PC-3 (cell line): ENCODE measurements around the gene CDCA4.

Experiments
- EZH2 ChIP-seq: fragments of 300-600 bp; sonication (generic); IDR thresholded peaks from one replicate; pipeline ENCODE4 v1.6.1; 2017; ENCODE audit warnings: antibody characterized with exemption, mild to moderate bottlenecking, low read length; ENCODE audit not compliant: unreplicated experiment
- EZH2phosphoT487 ChIP-seq: fragments of 300-600 bp; sonication (generic); IDR thresholded peaks from 2 replicates; pipeline ENCODE4 v1.6.1; 2018; ENCODE audit warnings: mild to moderate bottlenecking, antibody characterized with exemption, low read length, borderline replicate concordance
- TF ChIP-seq, protein P1 (sequence below): fragments of 300-600 bp; sonication (generic); conservative IDR thresholded peaks from 2 replicates; pipeline ENCODE4 v1.5.1; 2017; ENCODE audit warnings: antibody characterized with exemption, low read depth, mild to moderate bottlenecking, low read length

GRCh38 chr14:105066240-105067071, 45.6 kb upstream of the CDCA4 start:
- TF ChIP-seq, protein P1, sequence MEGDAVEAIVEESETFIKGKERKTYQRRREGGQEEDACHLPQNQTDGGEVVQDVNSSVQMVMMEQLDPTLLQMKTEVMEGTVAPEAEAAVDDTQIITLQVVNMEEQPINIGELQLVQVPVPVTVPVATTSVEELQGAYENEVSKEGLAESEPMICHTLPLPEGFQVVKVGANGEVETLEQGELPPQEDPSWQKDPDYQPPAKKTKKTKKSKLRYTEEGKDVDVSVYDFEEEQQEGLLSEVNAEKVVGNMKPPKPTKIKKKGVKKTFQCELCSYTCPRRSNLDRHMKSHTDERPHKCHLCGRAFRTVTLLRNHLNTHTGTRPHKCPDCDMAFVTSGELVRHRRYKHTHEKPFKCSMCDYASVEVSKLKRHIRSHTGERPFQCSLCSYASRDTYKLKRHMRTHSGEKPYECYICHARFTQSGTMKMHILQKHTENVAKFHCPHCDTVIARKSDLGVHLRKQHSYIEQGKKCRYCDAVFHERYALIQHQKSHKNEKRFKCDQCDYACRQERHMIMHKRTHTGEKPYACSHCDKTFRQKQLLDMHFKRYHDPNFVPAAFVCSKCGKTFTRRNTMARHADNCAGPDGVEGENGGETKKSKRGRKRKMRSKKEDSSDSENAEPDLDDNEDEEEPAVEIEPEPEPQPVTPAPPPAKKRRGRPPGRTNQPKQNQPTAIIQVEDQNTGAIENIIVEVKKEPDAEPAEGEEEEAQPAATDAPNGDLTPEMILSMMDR = no peak
- TF ChIP-seq EZH2 (no peak), EZH2phosphoT487 (no peak)
